ENCODE data around the gene SCARB1. TPM values are rescaled to one million over a fixed set of nuclear protein-coding genes. Genes with fewer than 3 reads are reported as not detected.

Gene SCARB1
- total RNA-seq, 8 experiments from 2014 or later = 7.9 to 129 (median 15.1) TPM

GRCh38 chr12:124739953-124740561 is 123.6 kb downstream of the SCARB1 start:
- no peak for ATAC-seq (replicated peaks in 6 of 8)
- no peak overlapping the region for H3K4me3 ChIP-seq
- in situ Hi-C loops (cut with MboI; ENCODE audit: low pct_unique_long_range_greater_than_20kb in 2 of 9, low sequenced_read_pairs in 9 of 9, unreplicated experiment in 9 of 9) = loop anchor here in 2 of 9 experiments (25.0 kb wide), 2 partner anchors 178 to 203 kb away; partner anchors contain the start of gene NCOR2 (in 1 of the 2)
- peaks cover 16 to 19% of the 10 kb centered on the region in 2 donors for H3K4me1 ChIP-seq (replicated peaks in 1 of 2)
- 81 to 100% (median 100%) methylated on average over 1 to 3 of the region's 5 CpGs; no CpG with 5 or more reads in 1 of the 10 experiments for WGBS, 10 experiments
- H3K27ac ChIP-seq = no peak overlapping the region

- peaks cover 12 to 25% of the 10 kb centered on the region in 2 donors for H3K4me1 ChIP-seq (replicated peaks in 1 of 2)
- H3K27ac ChIP-seq = no peak overlapping the region
- 31 to 89% (median 61%) methylated on average over 1 to 15 of the region's 34 CpGs for WGBS, 10 experiments
- in situ Hi-C loops (cut with MboI; ENCODE audit: low pct_unique_long_range_greater_than_20kb in 2 of 9, low sequenced_read_pairs in 9 of 9, unreplicated experiment in 9 of 9) = loop anchor here in 2 of 9 experiments (25.0 kb wide), 2 partner anchors 177 to 202 kb away; partner anchors contain the start of gene NCOR2 (in 1 of the 2)
- no peak overlapping the region for H3K4me3 ChIP-seq
- no peak for ATAC-seq (replicated peaks in 6 of 8)
Measured at GRCh38 chr12:124738636-124739467, 124.8 kb downstream of the SCARB1 start.

- in situ Hi-C loops (cut with MboI; ENCODE audit: low pct_unique_long_range_greater_than_20kb in 2 of 9, low sequenced_read_pairs in 9 of 9, unreplicated experiment in 9 of 9) = loop anchor here in 2 of 9 experiments (25.0 kb wide), 2 partner anchors 176 to 201 kb away; partner anchors contain the start of gene NCOR2 (in 1 of the 2)
- Histone ChIP-seq H3K4me1 (replicated peaks in 1 of 2) (peaks cover 12 to 25% of the 10 kb centered on the region in 2 donors), H3K4me3 (no peak overlapping the region), H3K27ac (no peak overlapping the region)
- no peak for ATAC-seq (replicated peaks in 6 of 8)
- 40 to 100% (median 87%) methylated on average over 1 to 11 of the region's 15 CpGs; no CpG with 5 or more reads in 1 of the 10 experiments for WGBS, 10 experiments
Measured at GRCh38 chr12:124737772-124738635, 125.7 kb downstream of the SCARB1 start.

- in situ Hi-C loops (cut with MboI; ENCODE audit: low pct_unique_long_range_greater_than_20kb in 2 of 9, low sequenced_read_pairs in 9 of 9, unreplicated experiment in 9 of 9) = loop anchor here in 2 of 9 experiments (25.0 kb wide), 2 partner anchors 175 to 200 kb away; partner anchors contain the start of gene NCOR2 (in 1 of the 2)
- Histone ChIP-seq H3K4me3 (no peak overlapping the region), H3K27ac (no peak overlapping the region), H3K4me1 (replicated peaks in 1 of 2) (peaks cover 9 to 22% of the 10 kb centered on the region in 2 donors)
- whole genome bisulfite sequencing, 10 experiments = 61 to 96% (median 80%) methylated on average over 3 to 6 of the region's 8 CpGs; no CpG with 5 or more reads in 6 of the 10 experiments
- no peak for ATAC-seq (replicated peaks in 6 of 8)
Measured at GRCh38 chr12:124737040-124737419, 126.6 kb downstream of the SCARB1 start.

GRCh38 chr12:124736115-124737039 is 127.3 kb downstream of the SCARB1 start:
- Histone ChIP-seq H3K4me3 (no peak overlapping the region), H3K4me1 (replicated peaks in 1 of 2) (peaks cover 8 to 22% of the 10 kb centered on the region in 2 donors), H3K27ac (no peak overlapping the region)
- in situ Hi-C loops (cut with MboI; ENCODE audit: low pct_unique_long_range_greater_than_20kb in 2 of 9, low sequenced_read_pairs in 9 of 9, unreplicated experiment in 9 of 9) = loop anchor here in 2 of 9 experiments (25.0 kb wide), 2 partner anchors 174 to 199 kb away; partner anchors contain the start of gene NCOR2 (in 1 of the 2)
- ATAC-seq (replicated peaks in 6 of 8) = peak in 2 of 8 experiments; percentile 23 to 54
- WGBS, 10 experiments = 88 to 100% methylated on average over 3 to 4 of the region's 27 CpGs; no CpG with 5 or more reads in 8 of the 10 experiments

GRCh38 chr12:124734224-124734788 is 129.4 kb downstream of the SCARB1 start:
- in situ Hi-C loops (cut with MboI; ENCODE audit: low pct_unique_long_range_greater_than_20kb in 2 of 9, low sequenced_read_pairs in 9 of 9, unreplicated experiment in 9 of 9) = loop anchor here in 2 of 9 experiments (25.0 kb wide), 2 partner anchors 172 to 197 kb away; partner anchors contain the start of gene NCOR2 (in 1 of the 2)
- Histone ChIP-seq H3K4me3 (no peak overlapping the region), H3K27ac (peak overlapping the region in 1 of 2 donors; percentile 27), H3K4me1 (replicated peaks in 1 of 2) (peaks cover 8 to 24% of the 10 kb centered on the region in 2 donors)
- WGBS, 10 experiments = 50 to 100% (median 90%) methylated on average over 1 to 9 of the region's 22 CpGs; no CpG with 5 or more reads in 4 of the 10 experiments
- peak in 6 of 8 experiments; percentile 18 to 90 (median 80) for ATAC-seq (replicated peaks in 6 of 8)

GRCh38 chr12:124733086-124733485 is 130.6 kb downstream of the SCARB1 start:
- in situ Hi-C loops (cut with MboI; ENCODE audit: low pct_unique_long_range_greater_than_20kb in 2 of 9, low sequenced_read_pairs in 9 of 9, unreplicated experiment in 9 of 9) = loop anchor here in 2 of 9 experiments (25.0 kb wide), 2 partner anchors 171 to 196 kb away; partner anchors contain the start of gene NCOR2 (in 1 of the 2)
- Histone ChIP-seq H3K4me3 (no peak overlapping the region), H3K4me1 (replicated peaks in 1 of 2) (peaks cover 8 to 20% of the 10 kb centered on the region in 2 donors), H3K27ac (no peak overlapping the region)
- ATAC-seq (replicated peaks in 6 of 8) = no peak
- 60 to 100% (median 75%) methylated on average over 1 to 4 of the region's 6 CpGs; no CpG with 5 or more reads in 6 of the 10 experiments for WGBS, 10 experiments

GRCh38 chr12:124732275-124733075 is 131.2 kb downstream of the SCARB1 start:
- peak in 2 of 8 experiments; percentile 13 to 17 for ATAC-seq (replicated peaks in 6 of 8)
- Histone ChIP-seq H3K4me3 (no peak overlapping the region), H3K4me1 (replicated peaks in 1 of 2) (peaks cover 13 to 21% of the 10 kb centered on the region in 2 donors), H3K27ac (peak overlapping the region in 1 of 2 donors; percentile 39)
- in situ Hi-C loops (cut with MboI; ENCODE audit: low pct_unique_long_range_greater_than_20kb in 2 of 9, low sequenced_read_pairs in 9 of 9, unreplicated experiment in 9 of 9) = loop anchor here in 2 of 9 experiments (25.0 kb wide), 2 partner anchors 170 to 195 kb away; partner anchors contain the start of gene NCOR2 (in 1 of the 2)
- 36 to 100% (median 68%) methylated on average over 1 to 7 of the region's 17 CpGs; no CpG with 5 or more reads in 2 of the 10 experiments for WGBS, 10 experiments

GRCh38 chr12:124731869-124732268 is 131.8 kb downstream of the SCARB1 start:
- Histone ChIP-seq H3K4me1 (replicated peaks in 1 of 2) (peaks cover 20 to 27% of the 10 kb centered on the region in 2 donors), H3K4me3 (no peak overlapping the region), H3K27ac (no peak overlapping the region)
- in situ Hi-C loops (cut with MboI; ENCODE audit: low pct_unique_long_range_greater_than_20kb in 2 of 9, low sequenced_read_pairs in 9 of 9, unreplicated experiment in 9 of 9) = loop anchor here in 2 of 9 experiments (25.0 kb wide), 2 partner anchors 170 to 195 kb away; partner anchors contain the start of gene NCOR2 (in 1 of the 2)
- 50 to 100% (median 100%) methylated on average over 1 to 2 of the region's 2 CpGs; no CpG with 5 or more reads in 4 of the 10 experiments for WGBS, 10 experiments
- ATAC-seq (replicated peaks in 6 of 8) = no peak

- Histone ChIP-seq H3K4me1 (replicated peaks in 1 of 2) (peaks cover 29 to 30% of the 10 kb centered on the region in 2 donors), H3K27ac (no peak overlapping the region), H3K4me3 (no peak overlapping the region)
- ATAC-seq (replicated peaks in 6 of 8) = peak in 4 of 8 experiments; percentile 21 to 89 (median 27)
- in situ Hi-C loops (cut with MboI; ENCODE audit: low pct_unique_long_range_greater_than_20kb in 2 of 9, low sequenced_read_pairs in 9 of 9, unreplicated experiment in 9 of 9) = loop anchor here in 2 of 9 experiments (25.0 kb wide), 2 partner anchors 168 to 193 kb away; partner anchors contain the start of gene NCOR2 (in 1 of the 2)
- 70 to 100% (median 94%) methylated on average over 1 to 3 of the region's 3 CpGs; no CpG with 5 or more reads in 5 of the 10 experiments for WGBS, 10 experiments
Measured at GRCh38 chr12:124730455-124730932, 133.2 kb downstream of the SCARB1 start.
